SK-N-SH (cell line): ENCODE measurements around the gene IFNA16.

Experiments used
- CHD2 ChIP-seq: fragments of 150-350 bp; IDR thresholded peaks from 2 replicates; pipeline ENCODE4 v1.6.1; 2018; ENCODE audit warnings: low read length; ENCODE audit not compliant: partially characterized antibody
- CTCF ChIP-seq: fragments of 200-600 bp; sonication (generic); IDR thresholded peaks from 2 replicates; pipeline ENCODE4 v1.6.1; 2017; ENCODE audit warnings: antibody characterized with exemption, mild to moderate bottlenecking, moderate library complexity
- EP300 ChIP-seq, 2 experiments: IDR thresholded peaks; 2 replicates each; pipeline versions ENCODE4 v1.4.0 to v1.6.1; 2012; ENCODE audit warnings: borderline replicate concordance in 1 of 2, low read depth in 1 of 2, low read length in 1 of 2
- EZH2phosphoT487 ChIP-seq: fragments of 200-600 bp; sonication (generic); IDR thresholded peaks from 2 replicates; pipeline ENCODE4 v1.6.1; 2017; ENCODE audit warnings: low read depth, mixed run types, mild to moderate bottlenecking, antibody characterized with exemption, moderate library complexity, borderline replicate concordance
- FOXM1 ChIP-seq: IDR thresholded peaks from 2 replicates; pipeline ENCODE4 v1.4.0; 2012; ENCODE audit warnings: low read depth, mild to moderate bottlenecking
- GABPA ChIP-seq: IDR thresholded peaks from 2 replicates; pipeline ENCODE4 v1.4.0; 2012; ENCODE audit warnings: low read depth, mild to moderate bottlenecking
- MAX ChIP-seq: IDR thresholded peaks from 2 replicates; pipeline ENCODE4 v1.4.0; 2012; ENCODE audit warnings: low read depth
- POLR2AphosphoS5 ChIP-seq: IDR thresholded peaks from 2 replicates; pipeline ENCODE4 v1.6.1; 2012; ENCODE audit warnings: low read depth, low read length
- RCOR1 ChIP-seq: fragments of 150-350 bp; IDR thresholded peaks from 2 replicates; pipeline ENCODE4 v1.6.1; 2017; ENCODE audit warnings: antibody characterized with exemption, low read length
- REST ChIP-seq: IDR thresholded peaks from 2 replicates; pipeline ENCODE4 v1.6.1; 2012; ENCODE audit warnings: mild to moderate bottlenecking, low read depth, low read length, moderate library complexity
- SIN3A ChIP-seq: IDR thresholded peaks from 2 replicates; pipeline ENCODE4 v1.6.1; 2012; ENCODE audit warnings: low read depth, mild to moderate bottlenecking, low read length, moderate library complexity, borderline replicate concordance

- TF ChIP-seq SIN3A, result no peak
- no peak for TF ChIP-seq EZH2phosphoT487
- no peak for TF ChIP-seq CTCF
- no peak for TF ChIP-seq POLR2AphosphoS5
- no peak for TF ChIP-seq REST
- no peak for TF ChIP-seq FOXM1
- TF ChIP-seq EP300 (IDR thresholded peaks at IDR 0.05; ENCODE audit: borderline replicate concordance in 1 of 2, low read depth in 1 of 2, low read length in 1 of 2), result no peak
- no peak for TF ChIP-seq MAX
- TF ChIP-seq RCOR1, result no peak
- TF ChIP-seq CHD2, result no peak
- no peak for TF ChIP-seq GABPA
Measured at GRCh38 chr9:21239911-21240310, 22.8 kb upstream of the IFNA16 start, which contains the start of gene IFNA14.
